ENCODE results near the gene ZC3H4. TPM values are rescaled to one million over a fixed set of nuclear protein-coding genes. Genes with fewer than 3 reads are reported as not detected.

Gene ZC3H4
- total RNA-seq, 1 experiment from 2014 or later, result 105 TPM

DNA sequence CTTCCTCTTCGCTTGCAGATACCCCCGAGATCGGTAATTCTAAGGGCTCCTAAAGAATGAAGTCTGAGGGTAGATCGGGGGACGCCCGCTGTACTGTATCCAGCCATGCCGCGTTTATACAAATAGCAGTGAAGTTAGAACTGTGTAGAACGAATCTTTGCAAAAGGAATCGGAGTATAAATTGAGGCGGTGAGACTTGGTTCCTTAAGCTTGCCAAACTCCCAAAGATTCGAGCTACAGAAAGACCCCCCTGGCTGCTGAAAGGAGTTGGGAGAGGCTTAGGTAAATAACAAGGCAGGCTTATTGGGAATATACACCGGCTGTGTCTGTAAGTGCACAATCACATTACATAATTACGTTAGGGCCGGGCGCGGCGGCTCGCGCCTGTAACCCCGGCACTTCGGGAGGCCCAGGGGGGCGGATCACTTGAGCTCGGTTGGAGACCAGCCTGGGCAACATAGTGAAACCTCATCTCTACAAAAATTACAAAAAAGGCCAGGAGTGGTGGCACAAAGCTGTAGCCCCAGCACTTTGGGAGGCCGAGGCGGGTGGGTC is 77.4 kb downstream of the ZC3H4 start:
- no peak overlapping the region for H3K4ac ChIP-seq (ENCODE audit: low read depth, low read length)
- no peak overlapping the region for H2AK5ac ChIP-seq (ENCODE audit: insufficient read length, low read length)
- no peak for DNase-seq
- peaks cover 19 to 26% of the 10 kb centered on the region in 2 experiments for H3K4me1 Mint-ChIP-seq
- H3K27ac Mint-ChIP-seq, result peak overlapping the region in 2 of 3 experiments; percentile 94 to 97; a peak in 3 of 7 replicates
- H3K9me3 Mint-ChIP-seq, result no peaks in the 10 kb centered on the region; a peak in 1 of 5 replicates
- no peak overlapping the region for H2BK15ac ChIP-seq (ENCODE audit: low read depth, low read length)
- H3K9me3 ChIP-seq (ENCODE audit: control insufficient read depth, low read depth, low read length), result no peaks in the 10 kb centered on the region
- H4K5ac ChIP-seq (ENCODE audit: insufficient read length, low read depth, low read length), result no peak overlapping the region
- H3K56ac ChIP-seq (ENCODE audit: insufficient read length, low read depth, low read length), result no peak overlapping the region
- peaks cover 11% of the 10 kb centered on the region for H3K23me2 ChIP-seq (ENCODE audit: insufficient read length, low read depth, low read length, poor library complexity, severe bottlenecking)
- no peak overlapping the region for H3K18ac ChIP-seq (ENCODE audit: insufficient read length, low read depth, low read length)
- H3K9ac ChIP-seq (ENCODE audit: extremely low read depth, insufficient read length, low read length), result no peak overlapping the region
- WGBS (ENCODE audit: extremely low coverage, insufficient read length, low lambda C conversion rate), result no CpG with 5 or more reads among the region's 26 CpGs
- H3K4me3 Mint-ChIP-seq, result peak overlapping the region; percentile 71 to 87
- no peak overlapping the region for H2BK5ac ChIP-seq (ENCODE audit: insufficient read length, low read length)
- peak; percentile 4; the same call in 1 of the 3 replicates for TF ChIP-seq CTCF (conservative IDR thresholded peaks at IDR 0.05)
- no peak overlapping the region for H4K8ac ChIP-seq (replicated peaks; ENCODE audit: insufficient read length, low read depth, low read length)
- no peak overlapping the region for H3T11ph ChIP-seq (ENCODE audit: low read length)
- H3K4me1 ChIP-seq (ENCODE audit: insufficient read depth, low read length), result peaks cover 2% of the 10 kb centered on the region; the same call in 1 of the 2 replicates
- no peak overlapping the region for H2BK120ac ChIP-seq (ENCODE audit: low read depth, low read length, poor library complexity, severe bottlenecking)
- H2BK12ac ChIP-seq (ENCODE audit: insufficient read length, low read depth, low read length), result no peak overlapping the region
- H2AFZ ChIP-seq (ENCODE audit: low read length), result no peak overlapping the region
- peak overlapping the region; percentile 43 for H3K4me2 ChIP-seq (ENCODE audit: insufficient read depth, insufficient read length, low read length)
- H3K27me3 Mint-ChIP-seq (ENCODE audit: low read depth), result peaks cover 16% of the 10 kb centered on the region
- H4K20me1 ChIP-seq (ENCODE audit: control insufficient read depth, insufficient read depth, insufficient read length), result no peaks in the 10 kb centered on the region
- H3K23ac ChIP-seq (ENCODE audit: insufficient read length, low read depth, low read length), result no peak overlapping the region
- no peak overlapping the region for H3K14ac ChIP-seq (ENCODE audit: insufficient read depth, low read length)
- H3K27me3 ChIP-seq (ENCODE audit: insufficient read depth, low read length), result no peaks in the 10 kb centered on the region
- H3K79me2 ChIP-seq (ENCODE audit: insufficient read depth, low read length), result no peaks in the 10 kb centered on the region
- H4K91ac ChIP-seq (ENCODE audit: insufficient read length, low read depth, low read length), result no peak overlapping the region
- no peaks in the 10 kb centered on the region for H3K79me1 ChIP-seq (ENCODE audit: insufficient read depth, low read depth, low read length, poor library complexity, severe bottlenecking)
- no peak overlapping the region for H3K27ac ChIP-seq (ENCODE audit: insufficient read length, low read depth, low read length)
- no peak overlapping the region for H2BK20ac ChIP-seq (ENCODE audit: low read depth, low read length, poor library complexity, severe bottlenecking)
- peaks cover 0 to 6% (median 1%) of the 10 kb centered on the region in 3 experiments; a peak in 4 of 7 replicates for H3K36me3 Mint-ChIP-seq (ENCODE audit: insufficient read depth in 1 of 3, low read depth in 3 of 3)

All from H9 (cell line).